Endometrial microvascular endothelial cells (primary cell): ENCODE data around the gene ADISSP. TPM values are rescaled to one million over a fixed set of nuclear protein-coding genes. Genes with fewer than 3 reads are reported as not detected.

Source experiments
- in situ Hi-C: cut with HindIII; loops from 2 replicates; pipeline ENCODE4 v1.10.0; 2017; ENCODE audit warnings: low sequenced_read_pairs, low pct_unique_long_range_greater_than_20kb; ENCODE audit errors: inconsistent ontology term
- total RNA-seq: library from RNA; depleted of rRNA; stranded (reverse); fragments of >200 nt; gene quantifications from one replicate; pipeline ENCODE4 v1.2.3, GENCODE V29; 2015; ENCODE audit errors: inconsistent ontology term

The ADISSP gene
- total RNA-seq, 1 donor from 2014 or later: 85.9 TPM

DNA sequence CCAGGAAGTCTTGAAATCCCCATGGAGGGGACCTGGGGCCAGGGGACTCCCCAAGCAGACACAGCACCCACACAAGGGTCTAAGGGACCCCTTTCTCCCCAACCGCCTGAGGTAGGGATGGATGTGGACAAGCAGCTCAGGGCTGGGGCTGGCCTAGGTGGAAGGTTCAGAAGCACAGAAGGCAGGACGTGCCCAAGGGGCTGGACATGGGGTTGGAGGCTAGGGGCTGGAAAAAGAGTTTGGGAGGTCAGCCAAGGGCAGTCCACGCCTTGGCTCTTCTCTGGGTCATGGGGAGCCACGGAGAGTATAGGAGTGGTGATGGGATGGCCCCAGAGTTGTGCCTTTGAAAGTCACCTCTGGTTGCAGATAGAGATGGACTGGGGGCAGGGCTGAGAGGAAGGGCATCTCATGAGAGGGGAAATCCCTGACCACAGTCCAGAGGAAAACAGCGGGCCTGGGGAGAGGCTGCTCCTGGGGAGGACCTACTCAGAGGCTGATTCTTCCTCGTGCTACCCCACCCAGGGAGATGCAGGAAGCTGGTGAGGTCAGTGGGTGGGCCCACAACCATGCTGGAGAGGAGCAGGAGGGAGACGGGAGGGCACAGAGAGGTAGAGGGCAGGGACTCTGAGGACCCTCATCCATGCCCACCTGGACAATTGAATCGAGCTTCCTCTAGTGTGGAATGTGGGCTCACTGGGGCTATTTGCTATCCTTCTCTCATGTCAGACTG is 37.6 kb downstream of the ADISSP start:
- in situ Hi-C loops: no loop called here

DNA sequence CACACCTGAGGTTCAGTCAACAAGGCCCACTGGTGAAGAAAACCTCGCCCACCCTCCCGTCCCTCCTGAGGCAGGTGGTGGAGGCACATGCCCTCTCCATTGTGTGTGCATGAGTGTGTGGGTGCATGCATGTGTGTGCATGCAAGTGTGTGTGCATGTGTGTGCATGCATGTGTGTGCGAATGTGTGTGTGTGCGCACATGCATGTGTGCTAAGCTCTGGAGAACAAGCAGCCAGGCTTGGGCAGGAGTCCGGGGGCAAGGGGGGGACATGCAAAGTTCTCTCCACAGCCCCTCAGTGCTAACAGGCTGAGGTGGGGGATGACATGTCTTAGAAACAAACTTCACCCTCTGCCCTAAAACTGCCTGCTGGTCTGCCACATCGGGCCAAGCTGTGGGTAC is 38.2 kb downstream of the ADISSP start:
- in situ Hi-C loops: no loop called here

DNA sequence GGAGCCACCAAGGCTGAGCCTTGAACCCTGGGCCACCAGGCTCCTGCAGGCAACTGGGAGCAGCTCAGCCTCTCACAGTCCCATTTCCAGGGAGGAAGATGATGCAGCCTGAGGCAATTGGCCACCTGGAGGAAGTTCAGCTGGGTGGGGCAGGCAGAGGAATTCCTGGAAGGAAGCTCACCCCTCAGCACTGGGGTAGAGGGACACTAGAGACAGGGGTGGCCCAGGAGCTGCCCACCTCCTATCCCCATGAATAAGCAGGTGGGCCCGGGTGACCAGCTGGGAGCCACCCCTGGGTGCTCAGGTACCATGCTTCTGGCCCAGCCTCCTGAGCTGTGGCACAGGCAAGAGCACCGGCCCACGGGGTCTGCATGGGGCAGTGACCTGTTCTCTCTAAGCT is 38.7 kb downstream of the ADISSP start:
- in situ Hi-C loops: no loop called here

DNA sequence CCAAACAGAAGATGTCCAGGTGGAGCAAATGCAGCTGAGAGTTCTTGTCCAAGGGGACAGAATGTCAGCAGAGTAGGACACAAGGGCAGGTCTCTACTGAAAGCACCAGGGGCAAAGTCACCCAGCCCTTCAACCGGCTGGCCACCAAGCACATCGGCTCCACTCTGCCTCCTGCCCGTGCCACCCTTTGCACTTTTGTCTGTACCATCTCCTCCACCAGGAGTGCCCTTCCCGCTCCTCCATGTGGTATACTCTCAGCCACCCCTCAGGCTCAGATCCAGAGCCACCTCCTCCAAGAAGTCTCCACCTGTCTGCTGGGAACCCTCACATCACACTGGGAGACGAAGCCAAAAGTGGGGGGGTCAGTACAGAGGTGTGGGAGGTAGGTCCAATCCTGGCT is 39.2 kb downstream of the ADISSP start:
- in situ Hi-C loops: no loop called here

DNA sequence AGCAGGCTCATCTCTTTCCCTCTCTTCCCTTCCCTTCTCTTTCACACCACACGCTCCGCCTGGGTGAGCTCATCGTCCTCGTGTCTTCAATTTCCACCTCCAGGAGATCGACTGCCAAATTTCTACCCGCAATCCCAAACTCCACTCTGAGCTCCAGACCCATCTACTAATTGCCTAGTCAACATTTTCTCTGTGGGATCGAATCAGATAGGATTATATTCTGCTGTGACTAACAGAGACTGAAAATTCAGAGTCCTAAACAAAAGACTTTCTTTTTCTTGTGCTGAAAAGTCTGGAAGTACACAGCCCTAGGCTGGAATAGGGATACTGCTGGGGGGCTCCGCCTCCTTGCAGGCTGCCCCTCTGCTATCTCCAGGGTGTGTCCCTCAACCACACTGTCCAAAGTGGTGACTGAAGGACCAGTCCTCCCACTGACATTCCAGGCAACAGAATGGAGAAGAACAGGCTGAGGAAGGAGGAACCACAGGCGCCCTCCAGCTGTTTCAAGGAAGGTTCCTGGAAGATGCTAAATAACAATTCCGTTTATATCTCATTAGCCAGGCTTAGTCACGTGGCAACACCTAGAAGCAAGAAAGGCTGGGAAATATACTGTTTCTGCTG is 40.0 kb downstream of the ADISSP start:
- in situ Hi-C loops: no loop called here

DNA sequence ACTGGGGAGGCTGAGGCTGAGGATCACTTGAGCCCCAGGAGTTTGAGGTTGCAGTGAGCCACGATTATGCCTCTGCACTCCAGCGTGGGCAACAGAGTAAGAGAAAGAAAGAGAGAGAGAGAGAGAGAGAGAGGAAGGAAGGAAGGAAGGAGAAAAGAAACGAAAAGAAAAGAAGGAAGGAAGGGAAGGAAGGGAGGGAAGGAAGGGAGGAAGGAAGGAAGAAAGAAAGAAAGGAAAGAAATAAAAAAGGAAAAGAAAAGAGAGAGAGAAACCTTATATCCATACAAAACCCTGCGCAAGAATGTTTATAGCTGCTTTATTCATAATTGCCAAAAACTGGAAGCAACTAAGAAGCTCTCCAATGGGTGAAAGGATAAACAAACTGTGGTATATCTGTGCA is 43.2 kb downstream of the ADISSP start:
- in situ Hi-C loops: no loop called here

DNA sequence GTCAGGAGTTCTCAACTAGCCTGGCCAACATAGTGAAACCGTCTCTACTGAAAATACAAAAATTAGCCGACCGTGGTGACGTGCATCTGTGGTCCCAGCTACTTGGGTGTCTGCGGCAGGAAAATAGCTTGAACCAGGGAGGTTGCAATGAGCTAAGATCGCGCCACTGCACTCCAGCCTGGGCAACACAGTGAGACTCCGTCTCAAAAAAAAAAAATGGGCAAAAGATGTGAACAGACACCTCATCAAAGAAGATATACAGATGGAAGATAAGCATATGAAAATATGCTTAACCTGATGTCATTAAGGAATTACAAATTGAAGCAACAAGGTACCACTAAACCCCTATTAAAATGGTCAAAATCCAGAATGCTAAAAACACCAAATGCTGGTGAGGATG is 44.3 kb downstream of the ADISSP start:
- in situ Hi-C loops: no loop called here

DNA sequence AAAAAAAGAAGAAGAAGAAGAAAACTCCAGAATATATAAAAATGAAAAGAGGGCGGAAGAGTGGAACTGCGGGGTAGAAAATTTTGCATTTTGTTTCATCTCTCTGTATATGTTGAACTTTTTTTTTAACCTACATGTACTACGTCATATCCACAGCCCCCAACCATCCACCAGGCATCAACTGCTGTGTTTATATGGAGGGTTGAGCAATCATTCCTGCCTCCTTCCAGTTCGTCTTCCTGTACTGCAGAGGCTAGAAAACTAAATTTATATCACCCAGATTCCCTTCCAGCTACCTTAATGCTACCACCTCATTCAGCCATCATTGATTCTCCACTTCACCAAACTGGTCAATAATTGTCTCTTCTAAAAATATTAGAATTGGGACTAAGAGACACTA is 45.6 kb downstream of the ADISSP start:
- in situ Hi-C loops: no loop called here

DNA sequence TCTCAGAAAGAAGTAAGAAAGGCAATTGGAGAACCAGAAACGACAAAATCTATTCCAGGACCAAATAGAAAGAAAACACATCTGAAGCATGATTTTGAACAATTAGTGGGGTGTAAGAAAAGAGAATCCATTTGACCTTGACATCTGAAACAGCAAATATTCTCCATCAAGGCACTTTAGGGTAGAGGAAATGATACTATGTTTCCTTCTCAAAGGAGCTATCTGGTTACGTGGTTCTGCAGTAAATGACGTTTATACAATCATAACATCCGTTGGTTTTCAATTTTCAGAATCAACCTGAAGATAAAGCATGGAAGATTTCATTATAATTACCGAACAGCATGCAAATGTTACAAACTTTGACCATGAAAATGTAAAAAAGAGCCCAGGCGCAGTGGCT is 46.9 kb downstream of the ADISSP start:
- in situ Hi-C loops: no loop called here

DNA sequence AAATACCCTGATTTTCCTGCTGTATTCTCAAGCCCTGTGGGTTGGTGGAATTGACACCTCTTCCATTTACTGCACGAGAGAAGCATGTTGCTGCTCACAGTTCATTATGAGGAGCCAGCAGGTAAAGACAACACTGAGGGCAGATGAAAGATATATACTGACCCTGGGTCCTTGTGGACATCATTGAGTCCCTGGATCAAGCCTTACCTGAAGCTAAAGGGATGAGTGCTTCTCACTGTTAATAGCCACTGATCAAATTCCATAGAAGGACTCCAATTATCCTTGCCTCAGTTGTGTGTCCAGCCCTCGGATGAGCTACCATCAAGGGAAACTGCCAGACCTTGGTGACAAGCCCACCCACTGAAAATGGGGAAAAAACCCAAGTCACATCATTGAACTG is 47.5 kb downstream of the ADISSP start:
- in situ Hi-C loops: no loop called here

DNA sequence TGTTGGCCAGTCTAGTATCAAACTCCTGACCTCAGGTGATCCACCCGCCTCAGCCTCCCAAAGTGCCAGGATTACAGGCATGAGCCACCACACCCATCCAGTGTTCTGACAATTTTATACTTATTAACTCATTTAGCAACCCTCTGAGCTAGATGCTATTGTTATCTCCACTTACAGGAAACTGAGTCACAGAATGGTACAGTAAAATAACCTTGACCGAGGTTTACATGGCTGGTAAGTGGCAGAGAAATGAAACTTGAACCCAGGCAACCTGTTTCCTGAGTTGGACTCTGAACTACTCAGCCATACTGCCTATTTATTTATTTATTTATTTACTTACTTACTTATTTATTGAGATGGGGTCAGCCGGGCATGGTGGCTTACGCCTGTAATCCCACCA is 48.5 kb downstream of the ADISSP start:
- in situ Hi-C loops: no loop called here

DNA sequence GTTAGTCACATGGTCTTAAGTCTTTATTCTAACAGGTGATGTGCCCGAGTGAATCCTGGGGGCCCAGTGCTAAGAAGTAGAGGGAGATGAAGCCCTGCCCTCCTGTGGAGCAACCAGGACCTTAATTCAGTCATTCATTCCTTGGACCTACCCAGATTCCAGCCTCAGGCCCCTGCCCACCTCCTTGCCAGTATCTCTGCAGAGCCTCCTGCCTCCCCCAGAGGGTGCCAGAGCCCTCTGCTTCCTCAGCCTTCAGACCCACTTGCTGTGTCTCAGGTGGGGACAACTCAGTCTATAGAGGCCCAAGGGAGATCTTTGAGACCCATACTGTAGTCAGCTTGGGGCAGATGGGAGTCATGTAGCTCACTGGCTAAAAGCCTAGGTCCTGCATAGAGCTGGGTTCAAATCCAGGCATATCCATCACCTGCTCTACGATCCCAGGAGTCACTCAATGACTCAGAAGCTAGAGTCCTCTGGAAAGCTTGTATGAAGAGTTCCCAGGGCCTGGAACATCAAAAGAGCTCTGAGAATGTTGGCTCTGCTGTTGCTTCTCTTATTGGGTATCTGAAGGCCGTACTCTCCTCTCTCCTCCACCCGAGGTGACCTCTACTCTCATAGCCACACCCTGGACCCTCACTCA is 51.2 kb downstream of the ADISSP start:
- in situ Hi-C loops: no loop called here

DNA sequence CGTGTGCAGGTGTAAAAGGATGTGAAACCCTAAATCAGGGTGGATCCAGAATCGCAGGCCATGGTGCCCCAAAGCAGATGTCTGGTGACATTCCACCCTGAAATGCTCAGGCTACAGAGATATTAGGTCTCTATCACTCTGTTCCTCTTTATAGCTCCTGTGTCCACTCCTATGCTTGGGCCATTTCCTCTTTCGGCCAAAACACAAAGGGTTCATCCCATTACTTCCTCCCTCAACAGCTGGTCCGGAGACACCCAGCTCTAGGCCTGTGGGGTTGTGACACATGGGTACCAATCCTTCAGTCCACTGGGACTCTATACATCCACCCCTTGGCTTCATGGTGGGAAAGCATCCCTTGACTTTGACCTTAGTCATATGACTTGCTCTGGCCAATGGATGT is 53.5 kb downstream of the ADISSP start:
- in situ Hi-C loops: no loop called here

DNA sequence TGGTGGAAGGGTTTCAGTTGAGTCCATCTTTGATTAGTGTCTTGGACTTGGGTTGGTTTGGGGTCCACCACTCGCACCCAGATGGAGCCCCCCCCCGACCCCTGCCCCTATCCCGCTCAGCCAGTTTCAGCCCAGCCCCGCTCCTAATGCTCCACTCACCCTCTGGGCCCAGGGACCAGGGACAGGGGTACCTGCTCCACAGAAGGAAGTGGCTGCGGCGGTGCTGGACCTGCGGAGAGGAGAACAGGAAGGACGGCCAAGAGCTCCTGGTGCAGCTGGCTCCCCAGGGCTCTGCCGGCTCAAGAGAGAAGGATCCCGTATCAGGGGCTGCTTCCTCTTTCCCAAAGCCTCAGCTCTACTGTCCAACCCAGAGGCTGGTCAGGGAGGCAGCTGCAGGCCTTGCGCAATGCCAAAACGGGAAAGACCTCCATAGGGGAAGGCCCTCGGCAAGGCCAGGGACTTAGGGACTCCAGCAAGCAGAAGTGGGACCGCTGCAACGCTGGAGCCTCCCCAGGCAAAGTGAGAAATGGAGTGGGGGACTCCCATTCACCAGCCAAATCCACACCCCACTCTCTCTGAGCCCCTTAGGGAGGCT is 55.2 kb downstream of the ADISSP start, which contains the start of gene SIGLEC1:
SIGLEC1 (minus strand) TSS at position 322 of the 595 bp plus-strand sequence. CDS start 5,472 bp downstream, outside the sequence.
- in situ Hi-C loops: no loop called here

DNA sequence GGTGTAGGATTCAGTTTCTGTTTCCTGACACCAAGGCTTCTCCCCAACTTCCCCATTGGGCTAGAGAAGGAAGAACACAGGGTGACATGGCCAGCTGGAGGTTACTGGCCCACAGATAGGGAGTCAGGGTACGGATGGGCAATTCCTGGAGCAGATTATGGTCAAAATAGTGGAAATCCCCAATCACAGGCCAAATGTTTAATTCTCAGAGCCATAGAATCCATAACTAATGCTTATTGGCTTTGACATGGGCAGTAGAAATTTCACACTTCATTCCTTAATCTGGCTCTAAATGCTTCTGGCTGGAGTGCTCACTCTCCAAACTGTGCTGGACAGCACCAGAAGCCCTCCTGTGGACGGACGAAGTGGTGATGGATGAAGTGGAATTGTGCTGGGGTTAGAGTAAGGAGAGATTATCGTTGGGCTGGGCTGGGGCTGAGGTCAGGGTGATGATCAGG is 56.0 kb downstream of the ADISSP start:
- in situ Hi-C loops: no loop called here

DNA sequence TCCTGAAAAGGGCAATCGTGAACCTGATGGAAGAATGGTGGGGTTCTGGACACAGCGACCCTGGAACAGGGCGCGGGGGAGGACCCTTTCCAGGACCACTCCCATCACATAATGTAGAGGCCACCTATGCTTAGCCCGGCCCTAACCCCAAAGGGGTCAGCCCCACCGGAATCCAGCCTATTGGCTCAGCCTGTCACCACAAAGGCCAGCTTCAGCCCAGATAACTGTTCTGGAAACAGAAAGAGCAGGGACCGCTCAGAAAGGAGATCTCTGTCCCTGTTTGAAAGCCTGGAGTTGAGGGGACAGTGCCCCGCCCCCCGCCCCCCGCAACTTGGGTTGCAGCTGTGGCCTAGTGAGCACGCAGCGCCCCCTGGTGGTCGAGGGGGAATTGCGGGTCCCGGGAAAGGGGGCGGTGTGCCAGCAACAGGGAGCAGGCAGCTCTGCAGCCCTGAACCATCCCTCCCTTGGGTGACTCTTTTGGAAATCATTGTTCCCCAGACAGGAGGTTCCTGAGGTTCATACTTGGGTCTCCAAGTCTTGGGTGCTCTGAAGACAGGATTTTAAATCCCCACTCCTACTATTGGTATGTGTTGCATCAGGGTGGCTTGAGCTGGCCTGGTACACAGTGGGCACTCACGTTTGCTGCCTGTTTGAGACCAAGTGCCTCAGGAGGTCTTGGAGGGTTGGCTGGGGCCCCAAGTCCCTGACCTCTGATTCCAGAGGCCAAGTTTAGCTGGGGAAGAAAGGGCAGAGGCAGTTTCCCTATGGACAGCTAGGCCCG is 56.7 kb downstream of the ADISSP start:
- in situ Hi-C loops: no loop called here

DNA sequence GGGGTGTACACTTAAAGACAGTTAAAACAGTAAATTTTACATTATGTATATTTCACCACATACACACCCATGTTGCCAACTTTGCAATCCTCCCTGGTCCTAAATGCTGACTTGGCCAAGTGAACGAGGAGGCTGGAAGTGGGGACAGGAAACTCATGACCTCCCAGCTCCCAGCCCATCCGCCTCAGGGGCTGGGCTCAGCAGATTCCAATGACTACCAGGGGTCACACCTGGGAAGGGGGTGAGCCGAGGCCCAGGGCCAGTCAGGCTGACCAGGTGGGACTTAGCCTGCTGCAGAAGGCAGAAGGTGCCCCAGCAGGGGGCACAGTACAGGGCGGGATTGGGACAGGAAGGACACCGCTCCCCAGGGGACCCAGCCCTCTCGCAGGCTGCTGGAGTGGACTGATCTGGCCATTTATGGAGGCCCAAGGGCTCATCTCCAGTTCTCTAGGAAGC is 57.5 kb downstream of the ADISSP start:
- in situ Hi-C loops: no loop called here

DNA sequence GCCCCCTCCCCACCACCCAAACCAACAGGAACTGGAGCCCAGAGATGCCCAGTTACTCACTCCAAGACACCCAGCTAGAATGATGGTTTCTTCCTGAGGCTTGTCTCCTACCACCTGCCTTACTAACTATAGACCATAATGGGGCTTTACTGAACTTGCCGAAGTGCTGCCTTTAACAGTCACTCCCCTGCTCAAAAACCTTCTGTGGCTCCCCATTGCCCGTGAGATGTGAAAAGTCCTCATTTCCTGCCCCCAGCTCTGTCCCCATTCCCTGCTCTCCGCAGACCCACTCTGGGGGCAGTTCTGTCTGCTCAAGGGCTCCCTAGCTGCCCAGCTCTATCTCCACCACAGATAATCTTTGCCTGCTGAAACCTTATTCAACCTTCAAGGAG is 60.0 kb downstream of the ADISSP start:
- in situ Hi-C loops: no loop called here
